Effector memory CD8-positive, alpha-beta T cell (primary cell): ENCODE results near the gene ZNF557.

ENCODE experiments used
- ATAC-seq: fragments of 150-1000 bp; cut with Tn5 transposase; replicated peaks from 2 replicates; pipeline ENCODE4 v1.10.0; 2021; ENCODE audit warnings: mild to moderate bottlenecking, moderate library complexity
- DNase-seq, 3 experiments: peaks; one replicate each; pipeline ENCODE4 v3.0.0; 2021
- H3K27ac Mint-ChIP-seq, 2 donors: one replicate each; pipeline ENCODE4 v1.8.0; 2022; ENCODE audit warnings: mild to moderate bottlenecking in 2 of 2, mixed read lengths in 2 of 2, moderate library complexity in 2 of 2
- H3K27me3 Mint-ChIP-seq, 2 donors: one replicate each; pipeline ENCODE4 v1.8.0; 2022; ENCODE audit warnings: mixed read lengths in 2 of 2
- H3K36me3 Mint-ChIP-seq: one replicate; pipeline ENCODE4 v1.8.0; 2022; ENCODE audit warnings: mild to moderate bottlenecking, moderate library complexity, mixed read lengths; ENCODE audit not compliant: insufficient read depth
- H3K4me1 Mint-ChIP-seq, 2 donors: one replicate each; pipeline ENCODE4 v1.8.0; 2022; ENCODE audit warnings: low read depth in 2 of 2, mixed read lengths in 2 of 2
- H3K4me3 Mint-ChIP-seq, 2 donors: one replicate each; pipeline ENCODE4 v1.8.0; 2022; ENCODE audit warnings: mild to moderate bottlenecking in 2 of 2, mixed read lengths in 2 of 2, moderate library complexity in 2 of 2
- H3K9me3 Mint-ChIP-seq, 2 donors: one replicate each; pipeline ENCODE4 v1.8.0; 2022; ENCODE audit warnings: mixed read lengths in 2 of 2

Gene ZNF557

GRCh38 chr19:7120499-7120898 is 51.0 kb downstream of the ZNF557 start:
- no peak for DNase-seq
- H3K4me3 Mint-ChIP-seq: no peak overlapping the region
- H3K27me3 Mint-ChIP-seq: peaks cover 19 to 42% of the 10 kb centered on the region in 2 donors
- no peak overlapping the region for H3K27ac Mint-ChIP-seq
- H3K4me1 Mint-ChIP-seq: no peaks in the 10 kb centered on the region
- H3K36me3 Mint-ChIP-seq: peaks cover 8% of the 10 kb centered on the region
- ATAC-seq: no peak
- H3K9me3 Mint-ChIP-seq: peaks cover 3 to 4% of the 10 kb centered on the region in 2 donors

DNA sequence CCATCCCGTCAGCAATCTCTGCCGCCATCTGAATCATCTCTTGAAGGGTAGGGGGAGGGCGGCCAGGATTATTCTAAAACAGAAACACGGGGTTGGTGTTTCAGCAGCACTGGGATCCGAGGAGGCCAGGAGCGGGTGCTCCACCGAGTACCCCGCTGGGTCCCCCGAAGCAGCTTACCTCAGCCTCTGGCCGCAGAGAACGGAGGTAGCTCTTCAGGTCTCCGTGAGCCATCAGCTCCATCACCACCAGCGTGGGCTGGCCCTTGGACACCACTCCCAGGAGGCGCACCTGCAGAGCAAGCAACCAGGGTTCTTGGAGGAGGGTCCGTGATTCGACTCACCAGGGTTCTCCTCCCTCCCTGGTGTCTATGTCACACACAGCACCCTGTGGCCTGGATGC is 53.2 kb downstream of the ZNF557 start:
- Mint-ChIP-seq H3K9me3 (peaks cover 4 to 7% of the 10 kb centered on the region in 2 donors), H3K27ac (no peak overlapping the region), H3K27me3 (peaks cover 12 to 28% of the 10 kb centered on the region in 2 donors), H3K36me3 (peaks cover 11% of the 10 kb centered on the region), H3K4me3 (no peak overlapping the region), H3K4me1 (no peaks in the 10 kb centered on the region)
- DNase-seq (no peak), ATAC-seq (no peak)

DNA sequence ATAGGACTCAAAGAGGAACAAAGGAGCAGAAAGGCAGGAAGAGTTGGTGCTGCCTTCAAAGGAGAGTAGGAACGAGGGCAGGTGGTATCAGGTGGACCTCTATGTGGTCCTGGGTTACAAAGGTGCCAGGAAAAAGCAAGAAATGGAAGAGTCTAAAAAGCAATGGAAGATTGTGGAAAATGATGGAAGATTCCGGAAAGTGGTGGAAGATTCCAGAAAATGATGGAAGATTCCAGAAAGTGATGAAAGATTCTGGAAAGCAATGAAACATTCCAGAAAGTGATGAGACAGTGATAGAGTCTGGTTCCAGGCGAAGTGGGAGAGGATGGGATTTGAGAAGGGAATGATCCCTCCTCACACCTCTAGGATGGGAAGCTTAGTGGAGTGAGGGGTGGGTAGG is 55.3 kb downstream of the ZNF557 start:
- H3K4me1 Mint-ChIP-seq: no peaks in the 10 kb centered on the region
- no peak overlapping the region for H3K4me3 Mint-ChIP-seq
- H3K27me3 Mint-ChIP-seq: peaks cover 12 to 28% of the 10 kb centered on the region in 2 donors
- DNase-seq (no peak), ATAC-seq (no peak)
- peaks cover 4 to 7% of the 10 kb centered on the region in 2 donors for H3K9me3 Mint-ChIP-seq
- no peak overlapping the region for H3K27ac Mint-ChIP-seq
- H3K36me3 Mint-ChIP-seq: peaks cover 11% of the 10 kb centered on the region

DNA sequence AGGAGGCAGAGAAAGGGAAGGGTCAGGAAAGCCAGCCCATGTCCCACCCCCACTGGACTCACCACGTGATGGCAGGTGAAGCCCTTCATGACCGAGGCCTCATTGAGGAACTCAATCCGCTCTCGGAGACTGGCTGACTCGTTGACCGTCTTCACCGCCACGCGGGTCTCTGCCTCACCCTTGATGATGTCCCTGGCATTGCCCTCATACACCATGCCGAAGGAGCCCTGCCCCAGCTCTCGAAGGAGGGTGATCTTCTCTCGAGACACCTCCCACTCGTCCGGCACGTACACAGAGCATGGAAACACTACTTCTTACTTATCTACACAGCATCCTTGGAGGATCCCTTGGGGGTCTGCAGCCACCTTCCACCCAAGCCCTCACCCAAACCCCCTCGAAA is 55.7 kb downstream of the ZNF557 start:
- no peak overlapping the region for H3K27ac Mint-ChIP-seq
- H3K27me3 Mint-ChIP-seq: peaks cover 11 to 26% of the 10 kb centered on the region in 2 donors
- H3K4me3 Mint-ChIP-seq: no peak overlapping the region
- no peaks in the 10 kb centered on the region for H3K4me1 Mint-ChIP-seq
- peaks cover 11% of the 10 kb centered on the region for H3K36me3 Mint-ChIP-seq
- H3K9me3 Mint-ChIP-seq: peaks cover 4 to 7% of the 10 kb centered on the region in 2 donors
- ATAC-seq: no peak
- no peak for DNase-seq

DNA sequence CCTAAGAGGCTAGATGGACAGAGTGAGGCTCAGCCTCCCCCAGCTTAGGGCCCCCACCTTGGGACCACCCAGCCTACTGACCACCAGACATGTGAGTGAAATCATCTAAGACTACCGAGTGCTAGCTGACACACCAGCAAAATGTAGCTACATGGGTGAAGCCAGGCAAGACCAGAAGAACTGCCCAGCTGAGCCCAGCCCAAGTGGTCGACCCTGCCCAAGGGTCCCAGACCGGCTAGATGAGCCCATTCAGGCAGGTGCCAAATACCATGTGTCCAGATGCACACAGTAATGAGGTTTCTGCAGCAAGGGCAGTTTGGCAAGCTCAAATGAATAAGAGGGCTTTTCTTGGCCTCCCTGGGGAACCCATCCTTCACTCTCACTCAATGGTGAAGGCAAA is 56.6 kb downstream of the ZNF557 start:
- peaks cover 5 to 17% of the 10 kb centered on the region in 2 donors for H3K27me3 Mint-ChIP-seq
- peaks cover 4 to 7% of the 10 kb centered on the region in 2 donors for H3K9me3 Mint-ChIP-seq
- H3K4me1 Mint-ChIP-seq: no peaks in the 10 kb centered on the region
- no peak for DNase-seq
- ATAC-seq: no peak
- H3K4me3 Mint-ChIP-seq: no peak overlapping the region
- H3K27ac Mint-ChIP-seq: no peak overlapping the region
- H3K36me3 Mint-ChIP-seq: peaks cover 7% of the 10 kb centered on the region

DNA sequence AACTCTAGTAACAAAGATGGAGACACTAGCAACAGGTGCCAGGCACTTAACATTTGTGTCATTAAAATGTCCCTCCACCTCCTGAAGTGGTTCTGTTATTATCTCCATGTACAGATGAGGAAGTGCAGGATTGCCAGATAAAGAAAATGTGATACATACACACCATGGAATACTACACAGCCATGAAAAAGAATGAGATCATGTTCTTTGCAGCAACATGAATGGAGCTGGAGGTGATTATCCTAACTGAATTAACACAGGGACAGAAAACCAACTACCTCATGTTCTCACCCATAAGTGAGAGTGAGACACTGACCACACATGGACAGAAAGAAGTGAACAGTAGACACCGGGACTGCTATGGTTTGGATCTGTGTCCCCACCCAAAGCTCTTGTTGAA is 60.5 kb downstream of the ZNF557 start:
- H3K4me1 Mint-ChIP-seq: no peaks in the 10 kb centered on the region
- no peak overlapping the region for H3K27ac Mint-ChIP-seq
- H3K36me3 Mint-ChIP-seq: peaks cover 3% of the 10 kb centered on the region
- H3K27me3 Mint-ChIP-seq: peaks cover 5 to 18% of the 10 kb centered on the region in 2 donors
- no peak for DNase-seq
- peaks cover 4 to 7% of the 10 kb centered on the region in 2 donors for H3K9me3 Mint-ChIP-seq
- ATAC-seq: no peak
- H3K4me3 Mint-ChIP-seq: no peak overlapping the region

- Mint-ChIP-seq H3K27me3 (peaks cover 5 to 9% of the 10 kb centered on the region in 2 donors), H3K9me3 (no peaks in the 10 kb centered on the region), H3K36me3 (no peaks in the 10 kb centered on the region), H3K4me1 (no peaks in the 10 kb centered on the region), H3K27ac (no peak overlapping the region), H3K4me3 (no peak overlapping the region)
- DNase-seq: no peak
- no peak for ATAC-seq
Measured at GRCh38 chr19:7132054-7132453, 62.6 kb downstream of the ZNF557 start.

DNA sequence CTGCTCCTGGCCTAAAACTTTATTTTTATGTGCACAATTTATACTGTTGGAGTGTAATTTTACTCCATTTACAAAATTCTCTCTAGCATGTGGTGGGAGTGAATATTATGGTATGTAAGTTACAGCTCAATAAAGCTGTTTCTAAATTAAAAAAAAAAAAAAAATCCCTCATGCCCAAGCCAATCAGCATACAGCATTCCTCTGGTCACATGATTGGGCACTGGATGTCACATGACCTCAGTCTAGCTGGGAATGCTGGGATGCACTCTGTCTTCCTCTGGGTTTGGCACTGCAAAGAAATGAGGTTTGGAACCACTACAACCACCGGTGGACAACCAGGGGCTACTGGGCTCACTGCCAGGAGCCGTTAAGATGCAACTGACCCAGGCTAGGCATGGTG is 67.6 kb downstream of the ZNF557 start:
- Mint-ChIP-seq H3K27ac (no peak overlapping the region), H3K36me3 (no peaks in the 10 kb centered on the region), H3K9me3 (no peaks in the 10 kb centered on the region), H3K4me3 (no peak overlapping the region), H3K27me3 (peaks cover 2 to 4% of the 10 kb centered on the region in 2 donors), H3K4me1 (no peaks in the 10 kb centered on the region)
- DNase-seq (no peak), ATAC-seq (no peak)
